ENCODE results near the gene SCO2.

DNA sequence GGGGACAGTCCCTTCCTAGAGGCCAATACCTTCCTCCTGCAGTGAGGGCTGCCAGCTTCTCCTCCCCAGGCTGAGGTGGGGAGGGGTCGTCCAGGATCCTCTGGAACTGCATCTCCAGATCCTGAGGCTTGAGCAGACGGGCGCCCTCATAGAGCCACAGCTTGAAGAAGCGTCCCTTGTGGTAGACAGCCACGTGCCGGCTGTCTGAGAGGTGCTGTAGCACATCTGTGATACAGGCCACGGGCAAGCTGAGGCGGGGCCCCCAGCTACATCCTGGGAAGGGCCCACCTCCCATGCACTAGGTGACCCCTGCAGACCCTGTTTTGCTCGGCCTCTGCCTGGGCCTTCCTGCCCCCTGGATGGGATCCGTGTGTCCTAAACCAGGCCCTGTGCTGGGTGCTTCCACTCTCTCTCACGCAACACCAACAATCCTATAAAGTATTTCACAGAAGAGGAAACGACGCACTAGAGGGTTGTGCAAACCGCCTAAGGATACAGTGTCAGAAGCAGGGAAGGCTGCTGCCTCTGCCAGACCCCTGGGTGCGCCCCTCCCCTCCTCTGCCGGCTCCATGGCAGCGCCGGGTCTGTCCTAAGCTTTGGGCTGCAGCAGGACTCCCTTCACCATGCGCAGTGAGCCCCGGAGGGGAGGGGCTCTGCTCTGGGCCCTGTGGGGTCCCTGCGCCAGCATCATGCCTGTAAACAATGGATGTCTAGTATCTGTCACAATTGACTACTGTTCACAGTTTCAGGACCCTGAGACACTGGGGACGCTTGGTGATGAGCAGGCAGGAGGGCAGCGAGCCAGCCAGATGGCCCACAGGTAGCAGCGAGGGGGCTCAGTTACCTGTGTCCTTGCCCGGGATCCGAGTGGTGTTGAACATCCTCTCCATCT is 48.3 kb upstream of the SCO2 start:
- TF ChIP-seq, protein P1, sequence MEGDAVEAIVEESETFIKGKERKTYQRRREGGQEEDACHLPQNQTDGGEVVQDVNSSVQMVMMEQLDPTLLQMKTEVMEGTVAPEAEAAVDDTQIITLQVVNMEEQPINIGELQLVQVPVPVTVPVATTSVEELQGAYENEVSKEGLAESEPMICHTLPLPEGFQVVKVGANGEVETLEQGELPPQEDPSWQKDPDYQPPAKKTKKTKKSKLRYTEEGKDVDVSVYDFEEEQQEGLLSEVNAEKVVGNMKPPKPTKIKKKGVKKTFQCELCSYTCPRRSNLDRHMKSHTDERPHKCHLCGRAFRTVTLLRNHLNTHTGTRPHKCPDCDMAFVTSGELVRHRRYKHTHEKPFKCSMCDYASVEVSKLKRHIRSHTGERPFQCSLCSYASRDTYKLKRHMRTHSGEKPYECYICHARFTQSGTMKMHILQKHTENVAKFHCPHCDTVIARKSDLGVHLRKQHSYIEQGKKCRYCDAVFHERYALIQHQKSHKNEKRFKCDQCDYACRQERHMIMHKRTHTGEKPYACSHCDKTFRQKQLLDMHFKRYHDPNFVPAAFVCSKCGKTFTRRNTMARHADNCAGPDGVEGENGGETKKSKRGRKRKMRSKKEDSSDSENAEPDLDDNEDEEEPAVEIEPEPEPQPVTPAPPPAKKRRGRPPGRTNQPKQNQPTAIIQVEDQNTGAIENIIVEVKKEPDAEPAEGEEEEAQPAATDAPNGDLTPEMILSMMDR (conservative IDR thresholded peaks at IDR 0.05; ENCODE audit: low read length) = no peak
- no peak for TF ChIP-seq EZH2phosphoT487 (IDR thresholded peaks at IDR 0.05; ENCODE audit: borderline replicate concordance, low read depth, low read length)

Measured in OCI-LY7 (cell line).